Chondrocyte (in vitro differentiated cells): ENCODE data around the gene DDX54. TPM values are rescaled to one million over a fixed set of nuclear protein-coding genes. Genes with fewer than 3 reads are reported as not detected.
A peak's percentile ranks its signal among the peaks of the same experiment; 100 is the strongest.

Experiments
- DNase-seq: peaks from one replicate; pipeline ENCODE4 v3.0.0; 2021; ENCODE audit warnings: mixed read lengths, low spot score
- H3K27ac Mint-ChIP-seq: one replicate; pipeline ENCODE4 v1.8.0; 2021; ENCODE audit warnings: mild to moderate bottlenecking, moderate library complexity, mixed read lengths; ENCODE audit not compliant: unreplicated experiment
- H3K27me3 Mint-ChIP-seq: 2 replicates; pipeline ENCODE4 v1.8.0; 2021; ENCODE audit warnings: low read depth, mixed read lengths
- H3K36me3 Mint-ChIP-seq: 2 replicates; pipeline ENCODE4 v1.8.0; 2021; ENCODE audit warnings: low read depth, mixed read lengths
- H3K4me1 Mint-ChIP-seq: 2 replicates; pipeline ENCODE4 v1.8.0; 2021; ENCODE audit warnings: low read depth, mild to moderate bottlenecking, mixed read lengths
- H3K4me3 Mint-ChIP-seq: one replicate; pipeline ENCODE4 v1.8.0; 2021; ENCODE audit warnings: mild to moderate bottlenecking, moderate library complexity, mixed read lengths; ENCODE audit not compliant: unreplicated experiment
- H3K9me3 Mint-ChIP-seq: 2 replicates; pipeline ENCODE4 v1.8.0; 2021; ENCODE audit warnings: low read depth, mixed read lengths
- total RNA-seq: library from RNA; stranded (reverse); gene quantifications from 3 replicates; pipeline ENCODE4 v1.2.1, GENCODE V29; 2021
- TF ChIP-seq, protein P1 (sequence below): fragments of 200-600 bp; sonication (generic); IDR thresholded peaks from 2 replicates; pipeline ENCODE4 v1.5.0; 2021; ENCODE audit warnings: antibody characterized with exemption, mild to moderate bottlenecking, moderate library complexity

Gene DDX54
- total RNA-seq, 1 donor from 2014 or later = 44.6 TPM

DNA sequence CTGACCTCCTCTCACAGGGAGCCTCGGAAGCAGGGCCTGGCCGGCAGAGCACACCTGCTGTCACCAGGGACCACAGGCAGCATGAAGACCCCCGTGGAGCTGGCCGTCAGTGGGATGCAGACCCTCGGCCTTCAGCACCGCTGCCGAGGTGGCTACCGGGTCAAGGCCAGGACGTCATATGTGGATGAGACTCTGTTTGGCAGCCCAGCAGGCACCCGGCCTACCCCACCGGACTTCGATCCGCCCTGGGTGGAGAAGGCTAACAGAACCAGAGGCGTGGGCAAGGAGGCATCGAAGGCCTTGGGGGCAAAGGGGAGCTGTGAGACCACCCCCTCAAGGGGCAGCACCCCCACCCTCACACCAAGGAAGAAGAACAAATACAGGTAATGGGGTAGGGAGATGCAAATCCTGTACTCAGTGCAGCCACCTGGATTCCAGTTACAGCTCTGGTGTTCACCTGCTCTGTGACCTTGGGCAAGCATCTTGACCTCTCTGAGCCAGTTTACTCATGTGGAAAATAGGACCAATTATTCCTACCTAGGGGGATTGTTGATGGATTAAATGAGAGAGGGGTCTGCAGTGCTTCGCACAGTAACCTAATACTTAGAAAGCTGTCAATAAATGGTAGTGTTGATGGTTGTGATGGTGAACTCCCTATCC lies 1.5 kb upstream of the DDX54 start:
- Mint-ChIP-seq H3K4me1 (peaks cover 29% of the 10 kb centered on the region), H3K27ac (peak overlapping the region; percentile 52), H3K4me3 (peak overlapping the region; percentile 90), H3K9me3 (no peaks in the 10 kb centered on the region), H3K27me3 (no peaks in the 10 kb centered on the region), H3K36me3 (peaks cover 1% of the 10 kb centered on the region)
- no peak for DNase-seq
- TF ChIP-seq, protein P1, sequence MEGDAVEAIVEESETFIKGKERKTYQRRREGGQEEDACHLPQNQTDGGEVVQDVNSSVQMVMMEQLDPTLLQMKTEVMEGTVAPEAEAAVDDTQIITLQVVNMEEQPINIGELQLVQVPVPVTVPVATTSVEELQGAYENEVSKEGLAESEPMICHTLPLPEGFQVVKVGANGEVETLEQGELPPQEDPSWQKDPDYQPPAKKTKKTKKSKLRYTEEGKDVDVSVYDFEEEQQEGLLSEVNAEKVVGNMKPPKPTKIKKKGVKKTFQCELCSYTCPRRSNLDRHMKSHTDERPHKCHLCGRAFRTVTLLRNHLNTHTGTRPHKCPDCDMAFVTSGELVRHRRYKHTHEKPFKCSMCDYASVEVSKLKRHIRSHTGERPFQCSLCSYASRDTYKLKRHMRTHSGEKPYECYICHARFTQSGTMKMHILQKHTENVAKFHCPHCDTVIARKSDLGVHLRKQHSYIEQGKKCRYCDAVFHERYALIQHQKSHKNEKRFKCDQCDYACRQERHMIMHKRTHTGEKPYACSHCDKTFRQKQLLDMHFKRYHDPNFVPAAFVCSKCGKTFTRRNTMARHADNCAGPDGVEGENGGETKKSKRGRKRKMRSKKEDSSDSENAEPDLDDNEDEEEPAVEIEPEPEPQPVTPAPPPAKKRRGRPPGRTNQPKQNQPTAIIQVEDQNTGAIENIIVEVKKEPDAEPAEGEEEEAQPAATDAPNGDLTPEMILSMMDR = no peak

DNA sequence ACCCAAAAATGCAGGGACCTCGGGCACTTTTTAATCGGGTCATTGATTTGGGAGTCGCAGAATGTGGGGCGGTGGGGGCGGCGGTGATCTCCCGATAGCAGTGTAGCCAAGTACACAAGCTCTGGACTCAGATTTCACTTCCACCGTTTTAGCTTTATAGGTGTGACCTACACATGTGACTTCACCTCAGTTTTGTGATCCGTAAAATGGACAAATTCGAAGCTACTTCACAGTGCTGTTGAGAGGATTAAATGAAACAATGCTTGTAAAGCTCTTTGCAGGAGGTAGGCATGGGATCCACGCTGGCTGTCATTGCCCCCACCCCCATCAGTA lies 721 bp upstream of the DDX54 start:
- Mint-ChIP-seq H3K36me3 (peaks cover 1% of the 10 kb centered on the region), H3K4me1 (peaks cover 29% of the 10 kb centered on the region), H3K4me3 (peak overlapping the region; percentile 90), H3K9me3 (no peaks in the 10 kb centered on the region), H3K27me3 (no peaks in the 10 kb centered on the region), H3K27ac (peak overlapping the region; percentile 52)
- TF ChIP-seq, protein P1 = no peak
- no peak for DNase-seq

DNA sequence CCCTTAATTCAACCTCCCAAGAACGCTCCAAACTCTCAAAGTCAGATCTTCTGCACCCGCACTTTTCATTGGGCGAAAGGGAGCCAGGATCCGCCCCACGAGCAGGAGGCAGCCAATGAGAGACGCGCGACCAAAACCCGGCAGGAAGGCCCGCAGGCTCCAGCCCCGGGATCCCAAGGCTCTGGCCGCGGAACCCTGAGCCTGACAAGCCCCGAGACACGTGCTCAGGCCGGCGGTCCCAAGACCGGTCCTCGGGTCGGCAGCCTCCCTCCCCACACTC lies 438 bp downstream of the DDX54 start:
- H3K4me3 Mint-ChIP-seq = peak overlapping the region; percentile 90
- H3K27ac Mint-ChIP-seq = peak overlapping the region; percentile 95
- H3K9me3 Mint-ChIP-seq = no peaks in the 10 kb centered on the region
- H3K27me3 Mint-ChIP-seq = no peaks in the 10 kb centered on the region
- peaks cover 8% of the 10 kb centered on the region for H3K36me3 Mint-ChIP-seq
- peaks cover 26% of the 10 kb centered on the region for H3K4me1 Mint-ChIP-seq
- peak; percentile 95 for DNase-seq
- TF ChIP-seq, protein P1 = no peak

DNA sequence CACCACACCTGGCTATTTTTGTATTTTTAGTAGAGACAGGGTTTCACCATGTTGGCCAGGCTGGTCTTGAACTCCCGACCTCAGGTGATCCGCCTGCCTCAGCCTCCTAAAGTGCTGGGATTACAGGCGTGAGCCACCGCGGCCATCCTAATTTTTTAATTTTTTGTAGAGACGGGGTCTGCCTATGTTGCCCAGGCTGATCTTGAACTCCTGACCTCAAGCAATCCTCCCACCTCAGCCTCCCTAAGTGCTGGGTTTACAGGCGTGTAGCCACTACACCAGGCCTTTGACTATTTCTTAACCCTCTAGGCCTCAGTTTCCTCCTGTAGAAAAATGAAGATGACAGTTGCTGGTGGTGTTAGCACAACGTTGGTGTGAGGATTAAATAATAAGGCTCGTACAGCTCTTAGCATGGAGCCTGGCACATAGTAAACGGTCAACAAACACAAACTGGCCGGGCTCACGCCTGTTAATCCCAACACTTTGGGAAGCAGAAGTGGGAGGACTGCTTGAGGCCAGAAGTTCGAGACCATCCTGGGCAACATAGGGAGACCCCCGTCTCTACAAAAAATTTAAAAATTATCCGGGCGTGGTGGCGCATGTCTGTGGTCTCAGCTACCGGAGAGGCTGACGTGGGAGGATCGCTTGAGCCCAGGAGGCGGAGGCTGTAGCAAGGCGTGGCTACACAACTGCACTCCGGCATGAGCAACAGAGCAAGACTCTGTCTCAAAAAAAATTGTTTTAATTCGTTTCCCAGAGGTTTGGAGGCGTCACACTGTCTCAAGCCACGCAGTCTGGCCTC lies 979 bp downstream of the DDX54 start:
- H3K36me3 Mint-ChIP-seq = peaks cover 11% of the 10 kb centered on the region
- peak overlapping the region; percentile 95 for H3K27ac Mint-ChIP-seq

DNA sequence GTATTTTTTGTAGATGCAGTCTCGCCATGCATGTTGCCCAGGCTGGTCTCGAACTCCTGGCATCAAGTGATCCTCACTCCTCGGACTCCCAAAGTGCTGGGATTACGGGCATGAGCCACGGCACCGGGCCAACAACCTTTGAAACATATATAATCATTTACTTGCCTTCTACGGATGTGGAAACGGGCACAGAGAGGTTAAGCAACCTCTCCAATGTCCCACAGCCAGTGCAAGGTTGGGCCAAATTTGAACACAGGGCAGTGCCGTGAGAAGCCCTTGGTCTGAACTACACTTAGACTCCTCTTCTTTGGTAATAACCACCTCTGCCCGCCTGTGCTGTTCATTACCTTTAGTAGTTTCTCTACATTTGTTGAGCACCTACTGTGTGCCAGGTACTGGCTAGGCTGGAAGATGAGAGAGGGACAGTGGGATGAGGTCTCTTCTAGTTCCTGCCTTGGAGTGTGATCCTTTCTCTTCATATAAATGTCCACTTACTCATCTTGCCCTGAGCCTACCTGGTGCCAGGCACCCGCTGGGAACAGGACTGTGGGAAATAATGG lies 2.2 kb downstream of the DDX54 start:
- Mint-ChIP-seq H3K4me3 (no peak overlapping the region), H3K9me3 (no peaks in the 10 kb centered on the region), H3K4me1 (peaks cover 26% of the 10 kb centered on the region), H3K27ac (no peak overlapping the region), H3K36me3 (peaks cover 18% of the 10 kb centered on the region), H3K27me3 (no peaks in the 10 kb centered on the region)
- DNase-seq = no peak
- TF ChIP-seq, protein P1 = no peak

More for the DNA sequence above, 979 bp downstream of the DDX54 start:
- Mint-ChIP-seq H3K4me3 (peak overlapping the region; percentile 90), H3K4me1 (peaks cover 26% of the 10 kb centered on the region), H3K27me3 (no peaks in the 10 kb centered on the region), H3K9me3 (no peaks in the 10 kb centered on the region)
- DNase-seq = no peak
- TF ChIP-seq, protein P1 = no peak
